GM19351 (cell line): ENCODE results near the gene MYL4.
"Not testable (repeated sequence)": the region's sequence is repeated elsewhere in the genome, so short reads cannot be mapped to it uniquely, and the experiment has no call there.

ENCODE experiments used
- ATAC-seq: cut with Tn5 transposase; IDR thresholded peaks from one replicate; pipeline ENCODE4 v1.9.1; 2021; ENCODE audit warnings: mild to moderate bottlenecking, moderate library complexity; ENCODE audit not compliant: unreplicated experiment

The MYL4 gene

DNA sequence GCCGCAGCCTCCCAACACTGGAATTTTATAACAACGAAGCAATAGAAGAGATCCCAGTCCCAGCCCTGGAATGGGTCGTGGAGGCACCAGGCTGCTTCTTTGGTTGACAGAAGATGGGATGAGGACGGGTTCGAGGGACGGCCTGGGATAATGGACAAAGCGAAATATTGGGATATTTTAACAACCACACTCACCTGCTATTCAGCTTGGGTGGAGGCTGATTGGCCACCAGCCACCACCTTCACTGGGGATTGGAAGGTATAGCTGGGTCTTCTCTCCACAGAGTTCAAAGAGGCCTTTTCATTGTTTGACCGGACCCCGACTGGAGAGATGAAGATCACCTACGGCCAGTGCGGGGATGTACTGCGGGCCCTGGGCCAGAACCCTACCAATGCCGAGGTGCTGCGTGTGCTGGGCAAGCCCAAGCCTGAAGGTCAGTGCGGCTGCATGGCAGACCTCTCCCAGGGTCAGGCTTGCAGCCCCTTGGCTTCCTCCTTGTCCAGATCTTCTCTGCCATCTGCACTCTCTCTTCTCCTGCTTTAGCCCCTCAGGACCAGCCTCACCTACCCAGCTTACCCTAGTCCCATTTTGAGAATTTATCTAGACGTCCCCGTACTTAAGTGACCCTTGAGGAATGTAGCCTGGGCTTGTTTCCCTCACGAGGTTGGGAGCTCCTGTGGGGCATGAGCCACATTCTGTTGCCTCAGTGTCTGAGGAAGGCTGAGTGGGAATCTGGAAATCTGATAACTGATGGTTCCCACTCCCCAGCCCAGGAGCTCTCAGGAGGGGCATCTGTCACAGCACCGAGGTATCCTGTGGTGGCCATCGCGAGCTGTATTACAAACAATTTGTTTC, 10.7 kb downstream of the MYL4 start:
- no peak for ATAC-seq

DNA sequence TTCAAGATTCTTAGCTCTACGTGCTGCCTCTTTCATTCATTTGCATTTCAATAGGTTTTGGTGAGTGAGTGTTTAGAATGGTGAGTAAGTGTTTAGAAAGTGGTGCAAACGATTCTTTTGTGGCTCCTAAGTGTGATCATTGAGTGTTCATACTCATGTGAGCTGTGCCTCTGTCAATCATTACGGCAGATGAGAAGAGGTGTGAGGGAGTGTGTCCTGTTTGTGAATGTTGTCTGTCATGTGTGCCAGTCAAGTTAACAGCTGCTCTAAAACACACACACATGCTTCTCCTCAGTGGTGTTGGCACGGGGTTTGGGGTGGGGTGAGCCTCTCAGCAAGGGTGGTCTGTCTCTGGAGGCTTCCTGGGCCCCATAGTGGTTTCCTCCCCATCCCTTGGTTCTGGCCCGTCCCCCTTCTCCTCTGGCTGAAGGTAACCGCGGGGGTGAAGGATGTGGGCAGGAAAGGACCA, 11.4 kb downstream of the MYL4 start:
- ATAC-seq: no peak

DNA sequence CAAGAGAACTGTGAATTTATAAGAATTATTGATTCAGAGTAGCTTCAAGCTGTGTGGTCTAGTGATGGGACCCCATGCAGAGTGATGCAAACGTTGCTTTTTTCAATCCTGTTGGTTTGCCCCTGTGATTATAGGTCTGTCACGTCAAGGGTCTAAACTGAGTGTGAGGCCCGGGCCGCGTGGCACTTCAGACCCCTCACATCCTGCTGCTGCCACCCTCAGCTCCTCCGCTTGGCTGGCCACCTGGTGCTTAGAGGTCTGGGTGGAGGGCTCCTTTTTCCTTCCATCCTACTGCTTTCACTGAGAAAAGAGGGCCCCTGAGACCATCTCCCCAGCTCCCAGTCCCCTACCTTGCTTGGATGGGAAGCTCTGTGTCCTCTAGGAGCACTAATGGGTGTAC, 12.0 kb downstream of the MYL4 start:
- ATAC-seq: no peak

DNA sequence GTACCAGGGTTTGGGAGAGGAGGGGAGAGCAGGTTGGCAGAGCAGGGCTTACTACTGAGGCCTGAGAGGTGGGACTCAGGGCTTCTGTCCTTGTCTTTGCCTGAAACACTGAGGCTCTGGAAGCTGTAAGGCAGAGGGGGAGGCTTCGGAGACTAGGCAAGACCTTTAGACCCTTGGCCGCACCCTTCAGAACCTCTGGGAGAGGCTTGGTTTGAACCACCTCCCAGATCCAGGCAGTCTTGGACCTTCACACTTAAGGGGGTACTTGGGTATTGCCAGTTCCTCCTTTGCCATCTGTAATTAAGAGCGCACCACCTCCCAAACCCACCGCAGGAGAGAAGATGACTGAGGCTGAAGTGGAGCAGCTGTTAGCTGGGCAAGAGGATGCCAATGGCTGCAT, 12.9 kb downstream of the MYL4 start:
- no peak for ATAC-seq

DNA sequence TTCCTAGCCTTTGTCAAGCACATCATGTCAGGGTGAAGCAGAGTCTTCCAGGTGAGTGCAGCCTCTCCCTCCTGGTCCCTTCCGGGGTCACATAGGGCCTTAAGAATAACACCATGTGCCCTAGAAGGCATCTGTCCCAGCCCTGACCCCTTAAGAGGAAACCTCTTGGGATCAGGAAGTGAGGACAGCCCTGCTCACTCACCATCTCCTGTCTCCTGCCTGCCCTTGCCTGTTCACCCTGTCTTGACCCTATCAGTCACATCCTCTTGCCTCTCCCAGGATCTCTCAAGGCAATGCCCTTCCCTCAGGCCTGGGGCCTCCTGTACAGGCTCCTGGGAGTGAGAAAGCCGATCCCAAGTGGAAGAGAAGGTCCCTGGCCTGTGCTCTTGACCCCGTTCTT, 13.9 kb downstream of the MYL4 start:
- ATAC-seq: no peak

DNA sequence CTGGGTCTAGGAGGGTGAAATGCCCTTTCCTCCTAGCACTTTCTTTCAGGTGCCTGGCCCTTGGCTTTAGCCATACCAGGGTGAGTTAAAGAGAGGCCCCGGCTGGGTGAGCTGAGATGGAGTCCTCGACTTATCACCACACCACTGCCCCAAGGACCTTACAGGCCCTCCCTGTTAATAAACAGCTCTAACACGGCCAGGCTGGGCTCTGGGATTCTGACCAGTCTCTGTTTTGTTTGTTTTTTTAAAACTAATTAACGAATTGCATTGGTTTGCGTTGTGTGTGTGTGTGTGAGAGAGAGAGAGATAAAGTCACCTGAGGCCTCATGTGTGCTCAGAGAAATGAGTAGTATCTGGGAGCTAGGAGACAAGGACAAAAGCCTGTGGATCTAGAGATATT, 14.3 kb downstream of the MYL4 start:
- no peak for ATAC-seq

DNA sequence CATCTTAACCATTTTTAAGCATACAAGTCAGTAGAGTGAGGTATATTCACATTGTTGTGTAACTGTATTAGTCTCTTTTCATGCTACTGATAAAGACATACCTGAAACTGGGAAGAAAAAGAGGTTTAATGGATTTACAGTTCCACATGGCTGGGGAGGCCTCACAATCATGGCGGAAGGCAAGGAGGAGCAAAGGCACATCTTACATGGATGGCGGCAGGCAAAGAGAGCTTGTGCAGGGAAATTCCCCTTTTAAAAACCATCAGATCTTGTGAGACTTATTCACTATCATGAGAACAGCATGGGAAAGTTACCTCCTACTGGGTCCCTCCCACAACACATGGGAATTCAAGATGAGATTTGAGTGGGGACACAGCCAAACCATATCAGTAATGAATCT, 14.9 kb downstream of the MYL4 start:
- ATAC-seq: not testable (repeated sequence)

DNA sequence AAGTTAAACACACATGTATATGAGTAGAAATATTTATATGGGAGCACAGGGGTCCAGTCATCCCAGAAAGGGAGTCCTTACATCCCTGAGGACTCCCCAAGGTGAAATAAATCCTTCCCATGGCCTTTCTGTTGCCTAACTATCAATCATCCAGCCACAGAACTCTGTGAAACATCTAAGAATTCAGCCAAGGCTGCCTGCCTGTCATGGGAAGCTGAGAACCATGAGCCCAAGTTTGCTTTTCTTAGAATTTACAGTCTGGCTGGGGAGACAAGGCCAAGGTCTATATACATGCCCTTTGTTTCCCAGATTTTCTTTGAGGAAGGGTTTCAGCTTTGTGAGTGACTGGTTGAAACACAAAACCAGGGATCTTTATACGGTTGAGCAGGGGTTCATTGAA, 15.8 kb downstream of the MYL4 start:
- ATAC-seq: no peak

DNA sequence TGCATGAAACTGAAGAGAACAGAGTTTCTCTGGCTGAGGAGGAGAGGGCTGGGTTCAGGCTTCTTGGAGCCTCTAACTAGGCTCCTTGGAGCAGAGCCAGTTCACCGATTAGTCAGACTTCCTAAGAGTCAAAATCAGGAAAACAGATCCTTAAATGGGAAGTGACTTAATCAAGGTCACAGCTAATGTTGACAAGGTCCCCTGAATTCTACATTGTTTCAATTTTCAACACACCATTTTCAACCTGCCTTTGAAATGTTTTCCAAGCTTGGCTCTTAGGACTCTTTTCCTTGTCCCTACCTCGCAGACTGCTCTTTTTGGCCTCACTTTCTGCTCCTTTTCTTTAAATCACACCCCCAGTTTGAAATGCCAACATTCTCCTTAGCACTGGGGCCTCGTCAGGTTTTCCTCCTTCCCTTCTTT, 16.3 kb downstream of the MYL4 start:
- ATAC-seq: no peak

DNA sequence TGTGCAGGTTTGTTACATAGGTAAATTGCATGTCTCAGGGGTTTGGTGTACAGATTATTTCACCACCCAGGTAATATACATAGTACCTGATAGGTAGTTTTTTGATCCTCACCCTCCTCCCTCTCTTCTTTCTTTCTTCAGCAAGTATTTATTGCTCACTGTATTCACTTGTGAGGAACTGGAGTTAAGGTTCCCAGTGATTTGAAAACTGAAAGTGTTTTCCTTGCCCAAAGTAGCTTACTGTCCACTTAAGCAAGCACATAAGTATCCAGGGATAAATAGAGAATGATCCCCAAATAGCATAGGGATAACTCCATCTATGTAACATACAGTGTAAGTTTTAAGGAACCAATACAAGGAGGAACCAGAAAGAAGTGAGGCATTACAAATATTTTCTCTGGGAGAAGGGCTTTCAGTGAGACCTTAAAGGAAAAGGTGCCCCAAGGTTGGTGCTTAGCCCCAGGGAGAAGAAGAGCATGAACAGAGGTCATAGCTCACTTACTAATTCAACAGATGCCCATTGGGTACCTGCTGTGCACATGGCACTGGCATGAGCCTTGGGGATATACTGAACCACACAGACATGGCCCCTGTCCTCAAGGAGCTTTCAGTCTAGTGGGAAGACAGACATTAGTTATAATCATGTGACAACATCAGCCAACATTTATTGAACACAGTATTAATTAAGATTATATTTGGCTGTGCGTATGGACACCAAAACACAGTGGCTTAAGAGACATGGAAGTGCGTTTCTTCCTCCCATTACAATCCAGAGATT, 17.0 kb downstream of the MYL4 start:
- no peak for ATAC-seq

DNA sequence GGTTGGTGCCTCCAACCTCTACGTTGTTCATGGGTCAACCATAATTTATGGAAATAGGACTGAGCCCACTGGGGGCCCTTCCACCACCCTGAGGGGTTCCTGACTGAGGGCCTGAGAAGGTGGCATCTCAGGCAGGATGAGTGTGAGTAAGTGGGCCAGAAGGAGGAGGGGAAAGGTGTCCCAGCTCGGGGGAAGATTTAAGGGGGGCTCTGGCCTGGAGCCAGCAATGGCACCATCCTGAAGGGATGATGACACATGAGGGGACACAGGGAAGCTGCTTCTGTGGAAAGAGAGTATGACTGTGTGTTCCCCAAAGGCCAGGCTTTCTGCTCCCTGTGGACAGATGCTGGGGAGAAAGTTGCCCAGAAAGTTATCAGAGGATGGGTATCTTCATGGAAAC, 18.7 kb downstream of the MYL4 start:
- no peak for ATAC-seq

DNA sequence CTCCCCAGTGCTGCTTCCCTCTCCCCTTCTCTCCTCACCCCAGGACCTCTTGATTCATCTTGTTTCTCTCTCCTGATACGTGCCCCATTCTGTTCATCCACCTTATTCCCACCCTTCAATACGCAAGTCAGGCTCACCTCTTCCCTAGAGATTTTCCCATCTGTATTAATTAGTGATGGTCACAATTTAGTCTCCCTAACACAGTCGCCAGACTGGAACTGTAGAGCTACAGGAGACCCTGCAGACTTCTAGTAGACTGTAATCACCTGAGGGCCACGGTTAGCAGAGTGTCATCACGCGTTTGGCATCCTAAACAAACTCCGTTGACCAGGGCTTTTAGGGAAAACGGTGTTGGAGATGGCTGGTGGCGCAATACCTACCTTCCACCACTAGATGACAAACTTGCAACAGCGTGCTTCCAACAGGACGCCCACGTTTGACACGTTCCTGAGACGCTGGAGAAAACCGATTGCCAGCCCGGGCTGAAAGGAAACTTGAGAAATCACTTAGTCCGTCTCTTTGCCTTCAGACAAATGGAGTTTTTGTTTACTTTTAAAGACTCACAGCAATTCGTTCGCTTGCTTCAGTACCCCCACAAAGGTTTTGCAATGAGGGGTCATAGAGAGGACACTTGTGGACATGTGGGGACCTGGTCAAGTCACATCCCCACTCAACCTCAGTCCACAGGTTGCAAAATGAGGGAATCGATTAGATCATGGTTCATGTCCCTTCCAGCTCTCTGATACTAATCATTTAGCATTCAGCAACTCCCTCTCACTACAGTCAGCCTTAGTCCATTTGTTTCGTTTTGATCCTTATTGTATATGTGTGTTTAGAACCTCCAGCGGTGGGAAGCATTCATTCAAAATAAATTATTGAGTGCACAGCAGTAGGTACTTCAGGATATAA, 20.6 kb downstream of the MYL4 start:
- ATAC-seq: peak; percentile 71

DNA sequence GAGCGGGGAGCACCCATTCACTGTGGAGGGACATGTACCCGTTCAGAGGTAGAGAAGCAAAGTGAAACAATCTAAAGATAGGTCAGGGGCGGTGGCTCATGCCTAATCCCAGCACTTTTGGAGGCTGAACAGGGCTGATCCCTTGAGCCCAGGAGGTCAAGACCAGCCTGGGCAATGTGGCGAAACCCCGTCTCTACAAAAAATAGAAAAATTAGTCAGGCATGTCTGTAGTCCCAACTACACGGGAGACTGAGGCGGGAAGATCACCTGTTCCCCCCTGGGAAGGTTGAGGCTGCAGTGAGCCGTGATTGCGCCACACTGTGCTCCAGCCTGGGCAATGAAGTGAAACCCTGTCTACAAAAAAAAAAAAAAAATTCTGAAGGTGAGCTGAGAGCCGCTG, 21.7 kb downstream of the MYL4 start:
- no peak for ATAC-seq

DNA sequence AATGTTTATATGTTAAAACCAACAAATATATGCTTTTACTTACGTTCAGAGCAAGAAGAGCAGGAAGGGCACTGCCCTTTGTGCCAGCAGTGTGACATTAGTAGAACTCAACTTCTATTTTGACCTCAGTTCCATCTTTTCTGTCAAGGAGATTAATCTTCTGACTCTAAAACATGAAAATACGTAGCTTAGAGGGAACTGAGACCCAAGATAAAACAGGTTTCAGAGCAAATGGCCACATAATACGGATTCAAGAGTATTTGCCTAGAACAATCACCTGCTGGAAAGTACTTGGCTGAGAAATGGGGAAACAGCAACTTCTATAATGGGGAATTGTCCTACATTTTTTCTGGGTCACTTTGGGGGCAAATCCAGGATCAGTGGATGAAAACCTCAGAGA, 22.2 kb downstream of the MYL4 start:
- no peak for ATAC-seq

DNA sequence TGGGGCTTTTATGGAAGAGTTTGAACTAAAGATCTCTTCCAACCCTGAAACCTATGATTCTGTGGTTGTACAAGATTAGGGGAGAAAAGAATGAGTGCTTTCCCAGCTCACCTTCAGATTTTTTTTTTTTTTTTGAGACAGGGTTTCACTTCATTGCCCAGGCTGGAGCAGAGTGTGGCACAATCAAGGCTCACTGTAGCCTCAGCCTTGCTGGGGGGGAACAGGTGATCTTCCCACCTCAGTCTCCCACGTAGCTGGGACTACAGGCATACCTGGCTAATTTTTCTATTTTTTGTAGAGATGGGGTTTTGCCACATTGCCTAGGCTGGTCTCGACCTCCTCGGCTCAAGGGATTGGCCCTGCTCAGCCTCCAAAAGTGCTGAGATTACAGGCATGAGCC, 22.7 kb downstream of the MYL4 start:
- no peak for ATAC-seq

DNA sequence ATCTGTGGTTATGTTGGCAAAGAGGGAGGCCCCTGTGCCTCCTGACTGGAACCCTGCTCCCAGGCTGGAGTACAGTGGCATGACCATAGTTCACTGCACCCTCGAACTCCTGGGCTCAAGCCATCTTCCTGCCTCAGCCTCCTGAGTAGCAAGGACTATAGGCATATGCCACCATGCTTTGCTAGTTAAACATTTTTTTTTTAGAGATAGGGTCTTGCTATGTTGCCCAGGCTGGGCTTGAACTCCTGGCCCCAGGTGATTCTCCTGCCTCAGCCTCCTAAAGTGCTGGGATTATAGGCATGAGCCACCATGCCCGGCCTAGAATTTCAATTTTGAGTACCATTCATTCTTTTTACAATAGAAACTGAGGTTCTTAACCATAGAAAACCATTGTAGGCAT, 23.3 kb downstream of the MYL4 start:
- ATAC-seq: no peak

DNA sequence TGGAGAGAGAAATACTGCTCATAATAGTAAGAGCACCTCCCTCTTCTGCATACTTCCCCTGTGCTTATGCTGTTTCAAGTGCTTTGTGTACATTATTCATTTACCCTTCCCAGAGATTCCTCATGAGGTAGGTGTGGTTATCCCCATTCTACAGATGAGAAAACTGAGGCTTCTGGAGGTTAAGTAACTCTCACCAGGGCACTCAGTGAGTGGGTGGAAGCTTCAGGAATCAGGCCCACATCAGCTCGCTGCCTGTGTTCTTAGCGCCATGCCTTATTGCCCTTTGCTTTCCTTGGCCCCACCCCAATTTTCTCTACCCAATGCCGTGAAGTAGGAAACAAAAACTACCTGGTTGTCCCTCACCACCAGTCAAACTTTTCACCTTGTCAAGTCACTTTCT, 26.4 kb downstream of the MYL4 start:
- no peak for ATAC-seq

DNA sequence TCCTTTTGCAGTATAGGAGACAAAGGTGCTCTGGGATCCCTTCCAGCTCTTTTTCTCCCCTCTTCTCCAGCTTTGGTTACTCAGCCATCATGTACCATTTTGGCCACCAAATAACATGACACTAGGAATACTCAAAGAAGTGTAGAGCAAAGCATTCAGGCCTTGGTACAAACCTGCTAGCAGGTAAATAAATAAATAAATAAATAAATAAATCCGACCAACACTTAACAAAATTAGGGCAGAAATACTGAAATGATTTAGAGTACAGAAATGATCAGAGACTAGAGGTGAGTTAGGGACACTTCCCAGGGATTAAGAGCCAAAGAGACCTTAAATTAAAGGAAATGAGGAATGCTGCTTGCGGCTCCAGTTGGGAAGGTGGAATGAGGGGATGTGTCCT, 26.8 kb downstream of the MYL4 start:
- ATAC-seq: no peak

DNA sequence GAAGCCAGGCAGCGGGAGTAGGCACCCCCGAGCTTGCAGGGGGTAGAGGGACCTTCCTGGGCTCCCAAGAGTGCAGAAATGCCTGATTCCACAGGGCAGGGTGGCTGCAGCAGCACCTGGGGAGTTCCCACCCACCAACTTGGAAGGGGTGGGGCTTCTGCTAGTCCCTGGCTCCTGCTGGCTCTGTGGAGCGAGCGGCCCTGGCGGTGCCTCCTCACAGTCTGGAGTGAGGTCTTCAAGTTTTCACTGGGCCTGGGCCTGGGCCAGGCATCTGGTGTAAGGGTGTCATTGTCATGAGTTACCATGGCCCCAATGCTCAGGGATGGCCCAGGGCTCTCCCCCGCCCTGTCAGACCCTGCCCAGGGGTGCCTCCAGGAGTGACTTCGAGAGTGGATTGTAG, 28.7 kb downstream of the MYL4 start:
- ATAC-seq: no peak

DNA sequence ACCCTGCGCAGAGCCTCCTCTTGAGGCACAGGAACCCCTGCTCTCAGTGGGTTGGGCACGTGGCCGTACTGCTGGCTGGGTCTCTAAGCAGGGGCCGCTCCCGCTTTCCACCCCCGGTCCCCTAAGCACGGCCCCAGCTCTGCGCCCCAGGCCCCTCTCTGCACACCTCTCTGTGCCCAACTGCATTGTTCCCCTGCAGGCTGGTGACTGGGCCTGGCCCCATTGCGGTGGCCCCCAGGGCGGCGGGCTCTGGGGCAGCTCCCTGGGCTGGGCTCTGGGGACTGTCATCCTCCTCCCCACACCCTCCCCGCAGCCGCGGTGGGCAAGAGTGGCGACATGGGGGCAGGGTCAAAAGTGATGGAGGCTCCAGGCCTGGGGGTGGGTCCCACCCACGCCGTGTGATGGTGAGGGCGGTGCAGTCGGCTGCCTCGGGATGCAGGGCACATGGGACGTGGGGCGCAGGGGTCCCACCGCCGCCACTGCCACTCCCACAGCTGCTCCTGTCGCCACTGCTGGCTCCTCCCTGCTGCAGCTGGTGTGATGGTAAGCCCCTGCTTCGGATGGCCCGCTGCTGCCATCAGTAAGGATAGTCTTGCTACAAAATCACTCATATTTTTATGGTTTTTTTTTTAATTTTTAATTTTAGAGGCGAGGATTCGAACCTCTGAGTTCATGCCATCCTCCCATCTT, 29.3 kb downstream of the MYL4 start:
- ATAC-seq: no peak

DNA sequence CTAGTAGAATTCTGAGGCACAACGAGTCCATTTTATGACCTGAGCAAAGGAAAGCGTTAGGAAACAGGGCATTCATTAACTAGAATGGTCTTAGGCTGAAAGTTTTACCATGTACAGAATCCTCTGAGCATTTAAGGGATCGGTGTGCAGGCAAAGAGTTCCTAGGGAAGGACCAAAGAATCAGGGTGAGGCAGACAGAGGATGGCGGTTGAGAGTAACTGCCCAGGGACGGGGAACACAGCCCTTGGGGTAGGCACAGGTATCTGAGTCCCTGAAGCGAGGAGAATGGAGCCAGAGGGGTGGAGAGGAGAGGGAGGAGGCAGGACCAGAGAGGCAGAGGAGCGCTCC, 30.4 kb downstream of the MYL4 start:
- ATAC-seq: no peak
